IPS DF 19.7 (cell line): ENCODE results near the gene TMCO1.
"Not testable (repeated sequence)": the region's sequence is repeated elsewhere in the genome, so short reads cannot be mapped to it uniquely, and the experiment has no call there.

Experiments used
- DNase-seq: peaks from one replicate; pipeline ENCODE4 v3.0.0-alpha.2; 2013; ENCODE audit warnings: low read depth, low spot score

Gene TMCO1

GRCh38 chr1:165686971-165687433, 81.7 kb downstream of the TMCO1 start:
- no peak for DNase-seq

- no peak for DNase-seq
These were observed 82.3 kb downstream of the TMCO1 start for GRCh38 chr1:165686121-165686970.

- no peak for DNase-seq
These were observed 84.7 kb downstream of the TMCO1 start for GRCh38 chr1:165683848-165684485.

GRCh38 chr1:165680773-165681172, 87.9 kb downstream of the TMCO1 start:
- DNase-seq = not testable (repeated sequence)

- no peak for DNase-seq
These were observed 88.4 kb downstream of the TMCO1 start for GRCh38 chr1:165680303-165680702.

- no peak for DNase-seq
These were observed 89.2 kb downstream of the TMCO1 start for GRCh38 chr1:165679282-165680036.

GRCh38 chr1:165678509-165678908, 90.2 kb downstream of the TMCO1 start:
- no peak for DNase-seq
